Prostate gland (tissue), 2 donors: ENCODE data around the gene DNASE2. TPM values are rescaled to one million over a fixed set of nuclear protein-coding genes. Genes with fewer than 3 reads are reported as not detected.

Experiments used
- DNase-seq: peaks from one replicate; pipeline ENCODE4 v3.0.0-alpha.2; 2019; ENCODE audit warnings: low spot score
- H3K27ac ChIP-seq, 2 donors: fragments of 200-600 bp; sonication (generic); 2 replicates each; pipeline ENCODE4 v1.5.1; 2017 to 2019
- H3K27me3 ChIP-seq: fragments of 200-600 bp; sonication (generic); replicated peaks from 2 replicates; pipeline ENCODE4 v1.5.1; 2019; ENCODE audit not compliant: insufficient read depth
- H3K36me3 ChIP-seq, 2 donors: fragments of 200-600 bp; sonication (generic); 1 replicate in 1 of 2; 2 replicates in 1 of 2; pipeline versions ENCODE4 v1.5.1 to v1.8.1; 2017 to 2019
- H3K4me1 ChIP-seq: fragments of 200-600 bp; sonication (generic); replicated peaks from 2 replicates; pipeline ENCODE4 v1.5.1; 2019
- H3K4me3 ChIP-seq, 2 donors: fragments of 200-600 bp; sonication (generic); 2 replicates each; pipeline ENCODE4 v1.5.1; 2017 to 2019
- H3K9me3 ChIP-seq: fragments of 200-600 bp; sonication (generic); 2 replicates; pipeline ENCODE4 v1.5.1; 2017
- CTCF ChIP-seq, 4 experiments: fragments of 200-600 bp in 2 of 4; fragments of 450-650 bp in 2 of 4; sonication (generic) in 2 of 4; IDR thresholded peaks; 1 replicate in 3 of 4; 2 replicates in 1 of 4; pipeline ENCODE4 v1.5.1; 2016 to 2019; ENCODE audit warnings: antibody characterized with exemption in 4 of 4, mild to moderate bottlenecking in 2 of 4, moderate library complexity in 2 of 4
- POLR2A ChIP-seq: fragments of 450-650 bp; IDR thresholded peaks from one replicate; pipeline ENCODE4 v1.6.1; 2016; ENCODE audit warnings: antibody characterized with exemption, mild to moderate bottlenecking
- POLR2AphosphoS5 ChIP-seq: sonication (generic); formaldehyde crosslinking; IDR thresholded peaks from one replicate; pipeline ENCODE4 v1.6.1; 2017; ENCODE audit warnings: antibody characterized with exemption
- WGBS: methylation state at CpG from one replicate; pipeline ENCODE4 v1.1.5; 2018; 5-methylcytosine and 5-hydroxymethylcytosine counted together
- intact Hi-C: fragments of 100-400 bp; cut with DNase I; formaldehyde crosslinking; loops from one replicate; pipeline ENCODE4 v1.14.2; 2022
- total RNA-seq, 2 donors: library from RNA; depleted of rRNA; stranded (reverse); fragments of >200 nt; gene quantifications; one replicate each; pipeline ENCODE4 v1.1.0, GENCODE V29; 2016

Gene DNASE2
- total RNA-seq, 2 donors from 2014 or later = 41.4 to 63.9 TPM

DNA sequence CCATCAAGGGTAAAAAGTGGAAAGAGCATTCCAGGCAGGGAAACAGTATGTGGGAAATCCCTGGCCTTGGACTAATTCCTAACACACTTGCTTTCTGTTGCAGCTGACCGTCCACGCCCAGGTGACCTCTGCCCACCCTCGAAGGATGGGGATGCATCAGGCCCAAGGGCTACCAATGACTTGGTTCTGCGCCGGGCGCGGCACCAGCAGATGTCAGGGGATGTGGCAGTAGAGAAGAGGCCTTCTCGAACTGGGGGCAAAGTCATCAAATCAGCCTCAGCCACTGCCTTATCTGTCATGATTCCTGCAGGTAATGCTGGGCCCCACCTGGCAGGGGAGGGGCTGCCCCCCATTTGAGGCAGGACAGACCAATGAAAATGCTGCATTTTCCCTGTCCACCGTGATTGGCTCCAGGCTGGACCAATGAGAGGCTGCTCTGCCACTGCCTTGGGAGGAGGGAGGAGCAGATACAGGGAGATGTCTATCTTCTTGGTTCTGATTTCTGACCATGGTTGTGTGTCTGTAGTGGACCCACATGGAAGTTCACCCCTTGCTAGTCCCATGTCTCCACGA is 12.6 kb downstream of the DNASE2 start:
- Histone ChIP-seq H3K36me3 (no peaks in the 10 kb centered on the region), H3K4me3 (no peak overlapping the region), H3K27ac (no peak overlapping the region), H3K9me3 (no peaks in the 10 kb centered on the region), H3K4me1 (no peaks in the 10 kb centered on the region), H3K27me3 (no peaks in the 10 kb centered on the region)
- intact Hi-C loops = no loop called here
- no peak for DNase-seq
- WGBS = 94% methylated on average over 10 of the region's 10 CpGs
- TF ChIP-seq CTCF (IDR thresholded peaks at IDR 0.05) (no peak), POLR2A (no peak), POLR2AphosphoS5 (no peak)

- peak; percentile 41 for DNase-seq
- intact Hi-C loops = no loop called here
- no peak overlapping the region for H3K27ac ChIP-seq
- no peaks in the 10 kb centered on the region for H3K9me3 ChIP-seq
- H3K36me3 ChIP-seq = no peaks in the 10 kb centered on the region
- 6% methylated on average over 50 of the region's 51 CpGs for WGBS
- TF ChIP-seq CTCF (IDR thresholded peaks at IDR 0.05) (no peak), POLR2A (peak; percentile 24)
- no peaks in the 10 kb centered on the region for H3K4me1 ChIP-seq
- no peaks in the 10 kb centered on the region for H3K27me3 ChIP-seq
- H3K4me3 ChIP-seq = peak overlapping the region; percentile 19 to 28
Observed at GRCh38 chr19:12867120-12868099, 13.8 kb downstream of the DNASE2 start.

DNA sequence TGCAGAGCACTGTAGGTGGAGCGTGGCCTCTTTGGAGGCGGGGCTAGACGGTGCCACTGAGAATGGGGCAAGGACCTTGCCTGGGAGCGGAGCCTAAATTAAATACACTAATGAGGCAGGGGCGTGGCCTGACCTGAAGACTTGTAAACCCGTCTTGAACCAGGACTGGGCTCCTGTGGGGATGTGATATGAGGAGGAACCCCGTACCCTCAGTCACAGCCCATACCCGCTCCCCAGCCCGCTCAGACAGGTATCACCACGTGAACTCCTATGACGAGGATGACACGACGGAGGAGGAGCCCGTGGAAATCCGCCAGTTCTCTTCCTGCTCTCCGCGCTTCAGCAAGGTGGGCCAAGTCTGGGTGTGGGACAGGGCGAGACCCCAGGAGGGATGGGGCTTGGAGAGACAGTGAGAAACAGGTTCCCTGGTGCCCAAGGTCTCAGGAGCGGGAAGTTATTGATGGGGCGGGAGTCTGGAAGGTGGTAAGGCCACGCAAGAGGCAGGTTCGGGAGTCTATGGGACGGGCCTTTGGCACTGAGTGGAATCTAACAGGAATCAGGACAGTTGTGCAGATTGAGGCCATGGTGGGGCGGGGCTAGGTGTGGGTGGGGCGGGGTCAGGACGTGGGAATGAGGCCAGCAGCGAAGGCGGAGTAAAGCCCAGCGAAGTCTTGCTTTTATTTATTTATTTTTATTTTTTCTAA is 14.7 kb downstream of the DNASE2 start:
- H3K4me1 ChIP-seq = no peaks in the 10 kb centered on the region
- no peak overlapping the region for H3K27ac ChIP-seq
- TF ChIP-seq POLR2A (no peak), CTCF (IDR thresholded peaks at IDR 0.05) (no peak), POLR2AphosphoS5 (no peak)
- no peak overlapping the region for H3K4me3 ChIP-seq
- no peak for DNase-seq
- H3K36me3 ChIP-seq = no peaks in the 10 kb centered on the region
- intact Hi-C loops = no loop called here
- no peaks in the 10 kb centered on the region for H3K9me3 ChIP-seq
- H3K27me3 ChIP-seq = no peaks in the 10 kb centered on the region
- WGBS = 81% methylated on average over 29 of the region's 29 CpGs

- 85% methylated on average over 19 of the region's 19 CpGs for WGBS
- no peaks in the 10 kb centered on the region for H3K36me3 ChIP-seq
- no peak for TF ChIP-seq POLR2A
- no peak for TF ChIP-seq CTCF (IDR thresholded peaks at IDR 0.05)
- TF ChIP-seq POLR2AphosphoS5 = no peak
- no peak for DNase-seq
- H3K9me3 ChIP-seq = no peaks in the 10 kb centered on the region
- H3K4me1 ChIP-seq = no peaks in the 10 kb centered on the region
- no peaks in the 10 kb centered on the region for H3K27me3 ChIP-seq
- no peak overlapping the region for H3K27ac ChIP-seq
- H3K4me3 ChIP-seq = no peak overlapping the region
- intact Hi-C loops = no loop called here
Observed at GRCh38 chr19:12865746-12866415, 15.4 kb downstream of the DNASE2 start.
